ENCODE measurements around the gene ENO1. TPM values are rescaled to one million over a fixed set of nuclear protein-coding genes. Genes with fewer than 3 reads are reported as not detected.

ENO1 gene
- total RNA-seq, 4 donors from 2014 or later = 202 to 407 (median 320) TPM

DNA sequence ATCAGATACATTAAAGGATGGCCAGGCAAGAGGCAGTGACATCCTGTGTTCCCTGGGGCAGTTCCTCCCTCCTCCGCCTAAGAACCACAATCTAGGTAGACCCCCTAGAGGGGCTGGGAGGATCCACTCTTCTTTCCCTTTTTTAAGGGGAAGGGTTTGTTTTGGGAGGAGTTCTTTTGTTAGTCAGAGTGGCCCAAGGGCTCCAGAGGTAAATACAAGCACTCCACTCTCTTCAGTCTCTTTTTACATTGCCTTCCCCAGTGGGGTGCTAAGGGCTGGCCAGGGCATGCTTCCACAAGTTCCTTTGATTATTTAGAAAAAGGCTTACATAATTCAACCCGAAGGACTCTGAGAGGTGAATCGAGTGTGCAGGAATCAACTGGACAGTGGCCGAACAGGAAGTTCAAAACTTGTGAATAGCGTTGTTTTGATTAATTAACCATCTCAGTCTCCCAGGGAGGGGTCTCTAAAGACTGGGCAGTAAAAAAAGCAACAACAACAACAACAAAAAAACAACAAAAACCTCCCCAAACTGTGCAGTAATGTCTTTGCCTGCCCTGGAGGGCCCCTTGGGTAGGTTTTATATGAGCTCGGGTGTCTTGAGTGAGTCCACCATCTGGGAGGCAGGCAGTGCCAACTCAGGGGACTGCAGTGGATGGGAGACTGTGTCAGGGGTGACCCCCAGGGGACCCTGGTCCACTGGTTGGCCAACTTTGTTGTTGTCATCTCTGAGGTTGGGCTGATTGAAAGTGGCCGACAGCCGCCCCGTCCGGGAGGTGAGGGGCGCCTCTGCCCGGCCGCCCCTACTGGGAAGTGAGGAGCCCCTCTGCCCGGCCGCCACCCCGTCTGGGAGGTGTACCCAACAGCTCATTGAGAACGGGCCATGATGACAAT lies 33.2 kb upstream of the ENO1 start:
- in situ Hi-C loops (cut with MboI; ENCODE audit: low pct_ligation_motif_present in 1 of 4, low pct_unique_long_range_greater_than_20kb in 1 of 4, low sequenced_read_pairs in 3 of 4) (loop anchor here in 2 of 4 donors (10.0 kb wide), 2 partner anchors 83 to 93 kb away; no protein-coding TSS in a partner anchor), intact Hi-C loops (cut with DNase I; ENCODE audit: low total_unique reads) (no loop called here)
- TF ChIP-seq POLR2A (IDR thresholded peaks at IDR 0.05) (no peak), POLR2AphosphoS5 (IDR thresholded peaks at IDR 0.05) (no peak), EP300 (IDR thresholded peaks at IDR 0.05; ENCODE audit: low read depth) (no peak)
- TF ChIP-seq, protein P1, sequence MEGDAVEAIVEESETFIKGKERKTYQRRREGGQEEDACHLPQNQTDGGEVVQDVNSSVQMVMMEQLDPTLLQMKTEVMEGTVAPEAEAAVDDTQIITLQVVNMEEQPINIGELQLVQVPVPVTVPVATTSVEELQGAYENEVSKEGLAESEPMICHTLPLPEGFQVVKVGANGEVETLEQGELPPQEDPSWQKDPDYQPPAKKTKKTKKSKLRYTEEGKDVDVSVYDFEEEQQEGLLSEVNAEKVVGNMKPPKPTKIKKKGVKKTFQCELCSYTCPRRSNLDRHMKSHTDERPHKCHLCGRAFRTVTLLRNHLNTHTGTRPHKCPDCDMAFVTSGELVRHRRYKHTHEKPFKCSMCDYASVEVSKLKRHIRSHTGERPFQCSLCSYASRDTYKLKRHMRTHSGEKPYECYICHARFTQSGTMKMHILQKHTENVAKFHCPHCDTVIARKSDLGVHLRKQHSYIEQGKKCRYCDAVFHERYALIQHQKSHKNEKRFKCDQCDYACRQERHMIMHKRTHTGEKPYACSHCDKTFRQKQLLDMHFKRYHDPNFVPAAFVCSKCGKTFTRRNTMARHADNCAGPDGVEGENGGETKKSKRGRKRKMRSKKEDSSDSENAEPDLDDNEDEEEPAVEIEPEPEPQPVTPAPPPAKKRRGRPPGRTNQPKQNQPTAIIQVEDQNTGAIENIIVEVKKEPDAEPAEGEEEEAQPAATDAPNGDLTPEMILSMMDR (IDR thresholded peaks at IDR 0.05) = no peak
- DNase-seq = no peak
- no peaks in the 10 kb centered on the region for H3K4me1 ChIP-seq
- WGBS, 2 donors (ENCODE audit: low coverage in 1 of 2) = 71 to 82% methylated on average over 5 to 6 of the region's 17 CpGs
- H3K27ac ChIP-seq = no peak overlapping the region
- H3K27me3 ChIP-seq = no peaks in the 10 kb centered on the region
- no peak overlapping the region for H3K4me3 ChIP-seq
- no peaks in the 10 kb centered on the region for H3K36me3 ChIP-seq
- no peaks in the 10 kb centered on the region for H3K9me3 ChIP-seq

DNA sequence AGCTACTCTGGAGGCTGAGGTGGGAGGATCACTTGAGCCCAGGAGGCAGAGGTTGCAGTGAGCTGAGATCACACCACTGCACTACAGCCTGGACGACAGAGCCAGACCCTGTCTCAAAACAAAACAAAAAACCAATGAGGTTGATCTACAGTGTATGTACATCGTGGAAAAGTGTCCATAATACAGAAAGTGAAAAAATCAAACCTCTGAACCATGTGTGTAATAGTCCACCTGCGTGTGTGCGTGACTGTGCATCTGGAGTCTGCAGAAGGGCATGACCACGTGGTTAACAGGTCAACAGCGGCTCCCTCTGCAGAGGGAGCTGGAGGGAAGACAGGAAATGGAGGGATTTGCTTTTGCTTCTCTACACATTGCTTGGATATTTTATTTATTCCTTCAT lies 32.4 kb upstream of the ENO1 start:
- intact Hi-C loops (cut with DNase I; ENCODE audit: low total_unique reads) = no loop called here

DNA sequence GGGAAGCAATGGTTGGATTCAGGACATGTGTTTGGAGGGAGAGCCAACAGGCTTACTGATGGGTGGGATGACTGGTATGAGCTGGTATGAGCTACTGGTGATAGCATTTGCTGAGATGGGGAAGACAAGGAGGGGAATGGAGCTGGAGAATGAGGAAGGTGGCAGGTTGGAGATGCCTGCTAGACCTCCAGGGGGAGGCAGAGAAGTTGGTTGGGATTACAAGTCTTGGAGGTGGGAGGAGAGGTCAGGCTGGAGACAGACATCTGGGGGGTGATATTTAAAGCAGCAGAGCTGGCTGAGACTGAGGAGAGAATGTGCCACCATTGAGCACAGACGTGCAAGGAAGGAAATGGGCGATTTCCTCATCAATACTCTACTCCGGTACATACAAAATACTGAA lies 31.8 kb upstream of the ENO1 start:
- H3K4me1 ChIP-seq = no peaks in the 10 kb centered on the region
- 53 to 79% methylated on average over 3 of the region's 3 CpGs for WGBS, 2 donors (ENCODE audit: low coverage in 1 of 2)
- H3K9me3 ChIP-seq = no peaks in the 10 kb centered on the region
- H3K36me3 ChIP-seq = no peaks in the 10 kb centered on the region
- TF ChIP-seq POLR2A (IDR thresholded peaks at IDR 0.05) = no peak
- TF ChIP-seq, protein P1 (IDR thresholded peaks at IDR 0.05) = no peak
- no peak for TF ChIP-seq EP300 (IDR thresholded peaks at IDR 0.05; ENCODE audit: low read depth)
- no peak for TF ChIP-seq POLR2AphosphoS5 (IDR thresholded peaks at IDR 0.05)
- DNase-seq = no peak
- H3K4me3 ChIP-seq = no peak overlapping the region
- in situ Hi-C loops (cut with MboI; ENCODE audit: low pct_ligation_motif_present in 1 of 4, low pct_unique_long_range_greater_than_20kb in 1 of 4, low sequenced_read_pairs in 3 of 4) = loop anchor here in 2 of 4 donors (10.0 kb wide), 2 partner anchors 84 to 94 kb away; no protein-coding TSS in a partner anchor
- intact Hi-C loops (cut with DNase I; ENCODE audit: low total_unique reads) = no loop called here
- H3K27me3 ChIP-seq = no peaks in the 10 kb centered on the region
- no peak overlapping the region for H3K27ac ChIP-seq

More for the DNA sequence above, 32.4 kb upstream of the ENO1 start:
- DNase-seq = no peak
- H3K27me3 ChIP-seq = no peaks in the 10 kb centered on the region
- WGBS, 2 donors (ENCODE audit: low coverage in 1 of 2) = 75 to 82% methylated on average over 3 to 6 of the region's 6 CpGs
- H3K9me3 ChIP-seq = no peaks in the 10 kb centered on the region
- H3K4me3 ChIP-seq = no peak overlapping the region
- no peak overlapping the region for H3K27ac ChIP-seq
- in situ Hi-C loops (cut with MboI; ENCODE audit: low pct_ligation_motif_present in 1 of 4, low pct_unique_long_range_greater_than_20kb in 1 of 4, low sequenced_read_pairs in 3 of 4) = loop anchor here in 2 of 4 donors (10.0 kb wide), 2 partner anchors 84 to 94 kb away; no protein-coding TSS in a partner anchor
- H3K4me1 ChIP-seq = no peaks in the 10 kb centered on the region
- no peak for TF ChIP-seq POLR2AphosphoS5 (IDR thresholded peaks at IDR 0.05)
- TF ChIP-seq POLR2A (IDR thresholded peaks at IDR 0.05) = no peak
- TF ChIP-seq EP300 (IDR thresholded peaks at IDR 0.05; ENCODE audit: low read depth) = no peak
- TF ChIP-seq, protein P1 (IDR thresholded peaks at IDR 0.05) = no peak
- H3K36me3 ChIP-seq = no peaks in the 10 kb centered on the region

DNA sequence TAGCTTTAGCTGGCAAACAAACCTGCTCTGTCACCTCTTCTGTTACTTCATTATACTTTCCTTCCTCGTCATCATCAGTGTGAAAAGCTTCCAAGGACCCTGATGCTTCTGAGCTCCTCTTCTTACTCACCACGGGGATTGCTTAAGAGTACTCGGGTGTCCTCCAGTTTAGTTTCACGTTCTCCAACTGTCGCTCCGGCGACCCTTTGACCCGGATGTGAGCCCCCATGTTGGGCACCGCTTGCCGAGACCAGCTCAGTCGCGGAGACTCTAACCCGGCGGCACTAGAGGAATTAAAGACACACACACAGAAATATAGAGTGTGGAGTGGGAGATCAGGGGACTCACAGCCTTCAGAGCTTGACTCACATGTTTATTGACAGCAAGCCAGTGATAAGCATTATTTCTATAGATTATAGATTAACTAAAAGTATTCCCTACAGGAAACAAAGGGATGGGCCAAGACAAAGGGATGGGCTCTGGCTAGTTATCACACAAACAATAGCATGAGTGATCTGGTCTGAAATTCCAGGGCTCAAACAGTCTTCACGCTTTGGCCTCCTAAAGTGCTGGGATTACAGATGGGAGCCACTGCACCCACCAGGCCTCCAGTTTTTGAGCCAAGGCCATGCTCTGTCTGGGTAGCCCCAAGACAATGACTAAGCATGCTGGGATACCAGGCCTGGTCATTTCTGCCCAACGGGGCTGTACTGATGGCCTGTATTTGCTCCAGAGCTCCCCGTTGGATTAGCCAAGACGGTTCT lies 30.1 kb upstream of the ENO1 start:
- Histone ChIP-seq H3K27ac (no peak overlapping the region), H3K9me3 (no peaks in the 10 kb centered on the region), H3K36me3 (no peaks in the 10 kb centered on the region), H3K4me3 (no peak overlapping the region), H3K4me1 (peaks cover 0 to 4% (median 0%) of the 10 kb centered on the region in 4 donors), H3K27me3 (no peaks in the 10 kb centered on the region)
- in situ Hi-C loops (cut with MboI; ENCODE audit: low pct_ligation_motif_present in 1 of 4, low pct_unique_long_range_greater_than_20kb in 1 of 4, low sequenced_read_pairs in 3 of 4) (no loop called here), intact Hi-C loops (cut with DNase I; ENCODE audit: low total_unique reads) (no loop called here)
- TF ChIP-seq EP300 (IDR thresholded peaks at IDR 0.05; ENCODE audit: low read depth) = no peak
- TF ChIP-seq, protein P1 (IDR thresholded peaks at IDR 0.05) = no peak
- no peak for TF ChIP-seq POLR2AphosphoS5 (IDR thresholded peaks at IDR 0.05)
- TF ChIP-seq POLR2A (IDR thresholded peaks at IDR 0.05) = no peak
- 33 to 83% methylated on average over 1 to 18 of the region's 18 CpGs for WGBS, 2 donors (ENCODE audit: low coverage in 1 of 2)
- no peak for DNase-seq
